HL-60 (cell line): Measurements from ENCODE around the gene ANAPC2.

Experiments
- CTCF ChIP-seq: IDR thresholded peaks from one replicate; pipeline ENCODE4 v1.5.1; 2011; ENCODE audit warnings: low read length, control low read depth, inconsistent platforms; ENCODE audit not compliant: insufficient read depth
- POLR2AphosphoS5 ChIP-seq: IDR thresholded peaks from 2 replicates; pipeline ENCODE4 v1.6.1; 2012; ENCODE audit warnings: low read depth

- no peak for TF ChIP-seq POLR2AphosphoS5
- no peak for TF ChIP-seq CTCF
Measured at GRCh38 chr9:137138722-137139467, 49.5 kb downstream of the ANAPC2 start, which contains the start of gene GRIN1.
